Suprapubic skin (tissue), 4 donors: ENCODE results near the gene LRIG1. TPM values are rescaled to one million over a fixed set of nuclear protein-coding genes. Genes with fewer than 3 reads are reported as not detected.

Experiments
- DNase-seq, 2 donors: peaks; one replicate each; pipeline ENCODE4 v3.0.0-alpha.2; 2019; ENCODE audit warnings: low spot score in 2 of 2
- H3K27ac ChIP-seq: fragments of 200-600 bp; sonication (generic); one replicate; pipeline ENCODE4 v1.5.1; 2019
- H3K27me3 ChIP-seq: fragments of 200-600 bp; sonication (generic); one replicate; pipeline ENCODE4 v1.5.1; 2019
- H3K36me3 ChIP-seq: fragments of 200-600 bp; sonication (generic); one replicate; pipeline ENCODE4 v1.5.1; 2019
- H3K4me1 ChIP-seq: fragments of 200-600 bp; sonication (generic); one replicate; pipeline ENCODE4 v1.5.1; 2019
- H3K4me3 ChIP-seq: fragments of 200-600 bp; sonication (generic); one replicate; pipeline ENCODE4 v1.5.1; 2019; ENCODE audit warnings: mild to moderate bottlenecking
- H3K9me3 ChIP-seq: fragments of 200-600 bp; sonication (generic); one replicate; pipeline ENCODE4 v1.5.1; 2019
- EP300 ChIP-seq: sonication (generic); formaldehyde crosslinking; IDR thresholded peaks from one replicate; pipeline ENCODE4 v1.6.1; 2017; ENCODE audit warnings: antibody characterized with exemption
- POLR2A ChIP-seq, 2 donors: fragments of 450-650 bp; IDR thresholded peaks; one replicate each; pipeline ENCODE4 v1.6.1; 2017; ENCODE audit warnings: antibody characterized with exemption in 2 of 2, mild to moderate bottlenecking in 2 of 2, moderate library complexity in 2 of 2
- POLR2AphosphoS5 ChIP-seq, 3 donors: sonication (generic); formaldehyde crosslinking; IDR thresholded peaks; one replicate each; pipeline ENCODE4 v1.6.1; 2017; ENCODE audit warnings: antibody characterized with exemption in 3 of 3
- WGBS: methylation state at CpG from one replicate; pipeline ENCODE4 v1.1.5; 2018; 5-methylcytosine and 5-hydroxymethylcytosine counted together
- total RNA-seq, 4 donors: library from RNA; depleted of rRNA; stranded (reverse); fragments of >200 nt; gene quantifications; one replicate each; pipeline ENCODE4 v1.1.0, GENCODE V29; 2016
- TF ChIP-seq, protein P1 (sequence below), 2 donors: fragments of 200-600 bp in 1 of 2; fragments of 450-650 bp in 1 of 2; sonication (generic) in 1 of 2; IDR thresholded peaks; one replicate each; pipeline ENCODE4 v1.5.1; 2016 to 2019; ENCODE audit warnings: antibody characterized with exemption in 2 of 2, mild to moderate bottlenecking in 1 of 2, moderate library complexity in 1 of 2

LRIG1 gene
- total RNA-seq, 4 donors from 2014 or later, result 69.1 to 88.0 (median 78.9) TPM

GRCh38 chr3:66488492-66488891, 12.3 kb downstream of the LRIG1 start:
- no peaks in the 10 kb centered on the region for H3K27me3 ChIP-seq
- H3K27ac ChIP-seq, result peak overlapping the region; percentile 81
- peaks cover 69% of the 10 kb centered on the region for H3K4me1 ChIP-seq
- TF ChIP-seq, protein P1, sequence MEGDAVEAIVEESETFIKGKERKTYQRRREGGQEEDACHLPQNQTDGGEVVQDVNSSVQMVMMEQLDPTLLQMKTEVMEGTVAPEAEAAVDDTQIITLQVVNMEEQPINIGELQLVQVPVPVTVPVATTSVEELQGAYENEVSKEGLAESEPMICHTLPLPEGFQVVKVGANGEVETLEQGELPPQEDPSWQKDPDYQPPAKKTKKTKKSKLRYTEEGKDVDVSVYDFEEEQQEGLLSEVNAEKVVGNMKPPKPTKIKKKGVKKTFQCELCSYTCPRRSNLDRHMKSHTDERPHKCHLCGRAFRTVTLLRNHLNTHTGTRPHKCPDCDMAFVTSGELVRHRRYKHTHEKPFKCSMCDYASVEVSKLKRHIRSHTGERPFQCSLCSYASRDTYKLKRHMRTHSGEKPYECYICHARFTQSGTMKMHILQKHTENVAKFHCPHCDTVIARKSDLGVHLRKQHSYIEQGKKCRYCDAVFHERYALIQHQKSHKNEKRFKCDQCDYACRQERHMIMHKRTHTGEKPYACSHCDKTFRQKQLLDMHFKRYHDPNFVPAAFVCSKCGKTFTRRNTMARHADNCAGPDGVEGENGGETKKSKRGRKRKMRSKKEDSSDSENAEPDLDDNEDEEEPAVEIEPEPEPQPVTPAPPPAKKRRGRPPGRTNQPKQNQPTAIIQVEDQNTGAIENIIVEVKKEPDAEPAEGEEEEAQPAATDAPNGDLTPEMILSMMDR (IDR thresholded peaks at IDR 0.05), result no peak
- TF ChIP-seq EP300 (no peak), POLR2A (IDR thresholded peaks at IDR 0.05) (no peak), POLR2AphosphoS5 (IDR thresholded peaks at IDR 0.05) (no peak)
- H3K4me3 ChIP-seq, result no peak overlapping the region
- WGBS, result 70% methylated on average over 4 of the region's 4 CpGs
- H3K36me3 ChIP-seq, result no peaks in the 10 kb centered on the region
- no peaks in the 10 kb centered on the region for H3K9me3 ChIP-seq
- DNase-seq, result no peak

DNA sequence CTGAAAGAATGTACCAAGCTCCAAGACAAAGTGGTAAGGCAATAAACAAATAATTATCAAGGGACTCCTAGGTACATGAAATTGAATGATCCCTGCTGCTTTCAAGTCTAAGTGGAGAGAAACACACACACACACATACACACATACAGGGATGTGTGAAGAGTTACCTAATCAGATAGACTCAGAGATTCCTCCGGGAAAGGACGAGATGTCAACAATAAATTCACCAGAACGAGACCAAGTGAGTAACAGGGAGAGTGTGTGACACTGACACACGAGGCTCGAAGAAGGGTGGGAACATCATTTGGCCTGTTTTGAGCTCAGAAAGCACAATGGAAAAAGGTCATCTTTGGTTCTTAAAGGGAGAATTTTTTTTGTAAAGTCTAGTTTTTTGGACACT, 13.4 kb downstream of the LRIG1 start:
- DNase-seq, result no peak
- TF ChIP-seq POLR2AphosphoS5 (IDR thresholded peaks at IDR 0.05), result peak in 2 of 3 donors; percentile 76 to 87
- TF ChIP-seq, protein P1 (IDR thresholded peaks at IDR 0.05), result no peak
- H3K4me1 ChIP-seq, result peaks cover 67% of the 10 kb centered on the region
- no peak overlapping the region for H3K4me3 ChIP-seq
- H3K27ac ChIP-seq, result peak overlapping the region; percentile 81
- WGBS, result 51% methylated on average over 5 of the region's 5 CpGs
- H3K9me3 ChIP-seq, result no peaks in the 10 kb centered on the region
- no peaks in the 10 kb centered on the region for H3K27me3 ChIP-seq
- no peaks in the 10 kb centered on the region for H3K36me3 ChIP-seq

GRCh38 chr3:66486646-66487045, 14.2 kb downstream of the LRIG1 start:
- TF ChIP-seq EP300 (no peak), POLR2A (IDR thresholded peaks at IDR 0.05) (no peak)
- 48% methylated on average over 5 of the region's 5 CpGs for WGBS
- H3K27me3 ChIP-seq, result no peaks in the 10 kb centered on the region
- H3K9me3 ChIP-seq, result no peaks in the 10 kb centered on the region
- H3K4me1 ChIP-seq, result peaks cover 67% of the 10 kb centered on the region
- H3K27ac ChIP-seq, result peak overlapping the region; percentile 81
- H3K36me3 ChIP-seq, result no peaks in the 10 kb centered on the region
- DNase-seq, result no peak
- H3K4me3 ChIP-seq, result no peak overlapping the region

- H3K4me3 ChIP-seq, result no peak overlapping the region
- H3K9me3 ChIP-seq, result no peaks in the 10 kb centered on the region
- H3K27ac ChIP-seq, result peak overlapping the region; percentile 81
- H3K27me3 ChIP-seq, result no peaks in the 10 kb centered on the region
- peaks cover 68% of the 10 kb centered on the region for H3K4me1 ChIP-seq
- no peak for TF ChIP-seq EP300
- TF ChIP-seq, protein P1 (IDR thresholded peaks at IDR 0.05), result no peak
- no peak for TF ChIP-seq POLR2AphosphoS5 (IDR thresholded peaks at IDR 0.05)
- TF ChIP-seq POLR2A (IDR thresholded peaks at IDR 0.05), result no peak
- 65% methylated on average over 6 of the region's 6 CpGs for WGBS
- no peak for DNase-seq
- no peaks in the 10 kb centered on the region for H3K36me3 ChIP-seq
Measured at GRCh38 chr3:66486202-66486601, 14.6 kb downstream of the LRIG1 start.

DNA sequence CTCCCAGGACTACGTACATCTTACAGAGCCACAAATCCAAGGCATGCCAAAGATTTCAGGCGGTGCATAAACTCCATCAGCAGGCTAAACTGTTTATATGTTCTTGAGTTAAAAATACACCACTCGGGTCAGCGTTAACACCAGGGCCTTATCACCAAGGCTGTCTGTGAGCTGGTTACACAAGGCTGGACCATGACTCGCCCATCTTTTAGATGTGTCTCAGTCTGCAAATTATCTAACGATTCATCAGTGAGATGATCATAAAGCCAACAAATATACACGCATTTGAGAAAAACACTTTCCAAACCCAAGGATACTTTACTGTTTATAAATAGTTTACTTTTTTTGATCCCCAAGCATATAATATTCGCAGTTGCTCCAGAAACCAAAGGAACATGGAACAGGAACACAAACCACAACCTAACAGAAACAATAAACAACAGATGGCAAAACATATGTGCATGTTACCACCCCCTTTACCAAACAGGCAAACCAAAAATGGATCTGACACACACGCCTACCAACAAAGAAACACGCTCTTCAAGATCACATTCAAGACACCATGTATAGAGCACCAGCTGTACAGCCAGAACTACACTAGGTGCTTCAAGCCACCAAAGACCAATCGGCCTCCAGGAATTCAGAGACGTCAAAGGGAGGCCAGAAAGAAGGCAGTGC, 15.4 kb downstream of the LRIG1 start:
- Histone ChIP-seq H3K4me3 (no peak overlapping the region), H3K36me3 (no peaks in the 10 kb centered on the region), H3K9me3 (no peaks in the 10 kb centered on the region), H3K4me1 (peaks cover 68% of the 10 kb centered on the region), H3K27ac (peak overlapping the region; percentile 81), H3K27me3 (no peaks in the 10 kb centered on the region)
- 68% methylated on average over 12 of the region's 12 CpGs for WGBS
- DNase-seq, result no peak
- TF ChIP-seq POLR2AphosphoS5 (IDR thresholded peaks at IDR 0.05) (no peak), EP300 (no peak), POLR2A (IDR thresholded peaks at IDR 0.05) (no peak)
- TF ChIP-seq, protein P1 (IDR thresholded peaks at IDR 0.05), result no peak
